ENCODE data around the gene SLC38A8.

GRCh38 chr16:83965444-83966152 is 77.0 kb downstream of the SLC38A8 start:
- TF ChIP-seq, protein P1, sequence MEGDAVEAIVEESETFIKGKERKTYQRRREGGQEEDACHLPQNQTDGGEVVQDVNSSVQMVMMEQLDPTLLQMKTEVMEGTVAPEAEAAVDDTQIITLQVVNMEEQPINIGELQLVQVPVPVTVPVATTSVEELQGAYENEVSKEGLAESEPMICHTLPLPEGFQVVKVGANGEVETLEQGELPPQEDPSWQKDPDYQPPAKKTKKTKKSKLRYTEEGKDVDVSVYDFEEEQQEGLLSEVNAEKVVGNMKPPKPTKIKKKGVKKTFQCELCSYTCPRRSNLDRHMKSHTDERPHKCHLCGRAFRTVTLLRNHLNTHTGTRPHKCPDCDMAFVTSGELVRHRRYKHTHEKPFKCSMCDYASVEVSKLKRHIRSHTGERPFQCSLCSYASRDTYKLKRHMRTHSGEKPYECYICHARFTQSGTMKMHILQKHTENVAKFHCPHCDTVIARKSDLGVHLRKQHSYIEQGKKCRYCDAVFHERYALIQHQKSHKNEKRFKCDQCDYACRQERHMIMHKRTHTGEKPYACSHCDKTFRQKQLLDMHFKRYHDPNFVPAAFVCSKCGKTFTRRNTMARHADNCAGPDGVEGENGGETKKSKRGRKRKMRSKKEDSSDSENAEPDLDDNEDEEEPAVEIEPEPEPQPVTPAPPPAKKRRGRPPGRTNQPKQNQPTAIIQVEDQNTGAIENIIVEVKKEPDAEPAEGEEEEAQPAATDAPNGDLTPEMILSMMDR (conservative IDR thresholded peaks at IDR 0.05) = no peak
- no peak for TF ChIP-seq ZFX (IDR thresholded peaks at IDR 0.05)
